MCF 10A (cell line): Measurements from ENCODE around the gene FANCD2. TPM values are rescaled to one million over a fixed set of nuclear protein-coding genes. Genes with fewer than 3 reads are reported as not detected.

Experiments used
- BruUV-seq: library from RNA; stranded (reverse); fragments of 400-500 nt; replicated peaks from 2 replicates; lab custom pipeline; 2021; lab: Mats Ljungman, UMichigan
- CTCF ChIA-PET: fragments of 300-600 bp; sonication (Branson Sonifier 250); formaldehyde crosslinking; extraction: SDS; loops from one replicate; lab custom pipeline; 2021; ENCODE audit warnings: antibody characterized with exemption, inconsistent platforms; lab: Yijun Ruan, JAX
- POLR2A ChIA-PET: fragments of 300-600, 350-650 bp; sonication (Branson Sonifier 250); formaldehyde crosslinking; extraction: SDS; loops from one replicate; lab custom pipeline; 2020; ENCODE audit warnings: antibody characterized with exemption, inconsistent platforms; lab: Yijun Ruan, JAX
- DNase-seq: peaks from one replicate; pipeline ENCODE4 v3.0.0-alpha.2; 2018; ENCODE audit not compliant: unreplicated experiment
- H3K27ac Mint-ChIP-seq: one replicate; pipeline ENCODE4 v1.8.0; 2022; ENCODE audit warnings: mild to moderate bottlenecking, low read depth, mixed read lengths; ENCODE audit not compliant: unreplicated experiment
- H3K27me3 Mint-ChIP-seq: one replicate; pipeline ENCODE4 v1.8.0; 2022; ENCODE audit warnings: mixed read lengths; ENCODE audit not compliant: insufficient read depth, unreplicated experiment
- H3K36me3 Mint-ChIP-seq: one replicate; pipeline ENCODE4 v1.8.0; 2022; ENCODE audit warnings: mild to moderate bottlenecking, moderate library complexity, mixed read lengths; ENCODE audit not compliant: insufficient read depth, unreplicated experiment
- H3K4me1 Mint-ChIP-seq: one replicate; pipeline ENCODE4 v1.8.0; 2022; ENCODE audit warnings: mixed read lengths; ENCODE audit not compliant: insufficient read depth, unreplicated experiment
- H3K4me3 Mint-ChIP-seq: one replicate; pipeline ENCODE4 v1.8.0; 2022; ENCODE audit warnings: mild to moderate bottlenecking, moderate library complexity, mixed read lengths; ENCODE audit not compliant: unreplicated experiment
- H3K9me3 Mint-ChIP-seq: one replicate; pipeline ENCODE4 v1.8.0; 2022; ENCODE audit warnings: mixed read lengths; ENCODE audit not compliant: unreplicated experiment
- intact Hi-C: fragments of 100-400 bp; cut with micrococcal nuclease; formaldehyde crosslinking; loops from 2 replicates; pipeline ENCODE4 v1.14.1; 2022
- total RNA-seq: library from RNA; stranded (reverse); gene quantifications from 2 replicates; pipeline ENCODE4 v1.2.3, GENCODE V29; 2022
- TF ChIP-seq, protein P1 (sequence below): fragments of 200-600 bp; IDR thresholded peaks from one replicate; pipeline ENCODE4 v1.8.0; 2022; ENCODE audit warnings: antibody characterized with exemption, mild to moderate bottlenecking; ENCODE audit not compliant: unreplicated experiment

The FANCD2 gene
- total RNA-seq, 1 experiment from 2014 or later = 24.6 TPM

DNA sequence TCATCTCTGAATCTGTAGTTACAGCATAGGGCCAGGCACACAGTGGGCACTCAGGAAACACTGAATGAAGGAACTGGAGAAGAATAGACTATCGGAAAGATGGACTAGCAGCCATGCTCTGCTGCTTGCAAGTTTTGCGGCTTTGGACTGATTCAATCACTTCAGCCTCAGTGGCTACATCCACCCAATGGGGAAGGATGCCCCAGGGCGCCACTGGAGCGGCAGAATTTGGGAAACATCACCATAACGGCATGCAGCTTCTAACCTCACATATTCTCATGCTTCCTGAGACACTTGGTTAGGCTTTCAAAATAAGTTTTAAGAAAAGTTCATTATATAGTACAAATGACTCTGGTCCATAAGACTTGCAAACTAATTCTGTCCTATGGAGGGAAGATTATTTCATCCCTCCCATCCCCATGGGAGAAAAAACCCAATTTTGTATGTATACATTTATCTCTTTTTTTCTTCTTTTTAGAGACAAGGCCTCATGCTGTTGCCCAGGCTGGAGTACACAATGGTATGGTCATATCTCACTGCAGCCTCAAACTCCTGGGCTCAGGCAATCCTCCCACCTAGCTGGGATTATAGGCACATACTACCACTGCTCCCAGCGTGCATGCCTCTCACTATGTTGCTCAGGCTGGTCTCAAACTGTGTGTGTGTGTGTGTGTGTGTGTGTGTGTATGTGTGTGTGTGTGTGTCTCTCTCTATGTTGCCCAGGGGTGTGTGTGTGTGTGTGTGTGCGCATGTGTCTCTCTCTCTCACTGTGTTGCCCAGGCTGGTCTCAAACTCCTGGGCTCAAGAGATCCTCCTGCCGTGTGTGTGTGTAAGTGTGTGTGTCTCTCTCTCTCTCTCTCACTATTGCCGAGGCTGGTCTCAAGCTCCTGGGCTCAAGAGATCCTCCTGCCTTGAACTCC is 4.1 kb upstream of the FANCD2 start:
- Mint-ChIP-seq H3K27ac (no peak overlapping the region), H3K4me1 (peaks cover 11% of the 10 kb centered on the region), H3K4me3 (no peak overlapping the region), H3K36me3 (peaks cover 29% of the 10 kb centered on the region), H3K27me3 (no peaks in the 10 kb centered on the region), H3K9me3 (no peaks in the 10 kb centered on the region)
- ChIA-PET CTCF (interaction anchor here (1.3 kb wide), 1 partner anchor 11 kb away, joined by 4 read pairs; no protein-coding TSS in a partner anchor), POLR2A (interaction anchor here (0.8 to 1.6 kb wide), 3 partner anchors 35 to 46 kb away, joined by 3 to 4 read pairs (median 3); no protein-coding TSS in a partner anchor)
- no TSS peak for BruUV-seq
- intact Hi-C loops = loop anchor here (5.0 kb wide), 1 partner anchor 35 kb away; the partner anchor contains the start of gene EMC3
- DNase-seq = no peak
- TF ChIP-seq, protein P1, sequence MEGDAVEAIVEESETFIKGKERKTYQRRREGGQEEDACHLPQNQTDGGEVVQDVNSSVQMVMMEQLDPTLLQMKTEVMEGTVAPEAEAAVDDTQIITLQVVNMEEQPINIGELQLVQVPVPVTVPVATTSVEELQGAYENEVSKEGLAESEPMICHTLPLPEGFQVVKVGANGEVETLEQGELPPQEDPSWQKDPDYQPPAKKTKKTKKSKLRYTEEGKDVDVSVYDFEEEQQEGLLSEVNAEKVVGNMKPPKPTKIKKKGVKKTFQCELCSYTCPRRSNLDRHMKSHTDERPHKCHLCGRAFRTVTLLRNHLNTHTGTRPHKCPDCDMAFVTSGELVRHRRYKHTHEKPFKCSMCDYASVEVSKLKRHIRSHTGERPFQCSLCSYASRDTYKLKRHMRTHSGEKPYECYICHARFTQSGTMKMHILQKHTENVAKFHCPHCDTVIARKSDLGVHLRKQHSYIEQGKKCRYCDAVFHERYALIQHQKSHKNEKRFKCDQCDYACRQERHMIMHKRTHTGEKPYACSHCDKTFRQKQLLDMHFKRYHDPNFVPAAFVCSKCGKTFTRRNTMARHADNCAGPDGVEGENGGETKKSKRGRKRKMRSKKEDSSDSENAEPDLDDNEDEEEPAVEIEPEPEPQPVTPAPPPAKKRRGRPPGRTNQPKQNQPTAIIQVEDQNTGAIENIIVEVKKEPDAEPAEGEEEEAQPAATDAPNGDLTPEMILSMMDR = no peak

DNA sequence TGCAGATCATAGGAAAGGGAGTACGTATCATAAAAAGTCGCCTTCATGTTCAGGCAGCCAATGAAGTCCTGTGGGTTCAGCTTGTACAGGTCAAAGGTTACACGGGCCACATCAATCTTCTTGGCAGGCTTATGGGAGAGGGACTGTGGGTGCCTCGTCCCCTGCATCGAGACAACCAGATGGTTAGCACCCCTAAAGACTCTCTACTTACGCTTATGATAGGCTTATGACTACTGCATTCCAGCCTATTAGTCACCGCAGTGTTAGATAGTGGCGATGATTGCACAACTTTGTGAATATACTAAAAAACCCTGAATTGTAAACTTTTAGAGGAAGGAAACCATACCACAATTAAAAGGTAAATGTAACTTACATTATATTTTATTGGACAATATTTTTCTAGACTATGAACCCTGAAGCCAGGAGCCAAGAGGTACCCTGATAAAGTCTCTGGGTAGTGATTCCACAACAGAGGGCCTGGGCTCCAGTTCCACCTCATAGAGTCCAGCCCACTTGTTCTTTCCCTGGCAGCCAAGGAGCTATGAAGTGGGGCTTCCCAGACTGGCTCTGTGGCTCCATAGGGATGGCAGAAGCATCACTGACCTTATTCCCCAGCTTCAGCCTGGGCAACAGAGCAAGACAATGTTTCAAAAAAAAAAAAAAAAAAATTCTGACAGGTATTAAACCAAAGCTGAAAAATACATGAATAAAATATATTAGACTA is 2.5 kb upstream of the FANCD2 start:
- no peaks in the 10 kb centered on the region for H3K9me3 Mint-ChIP-seq
- BruUV-seq = no TSS peak
- H3K4me1 Mint-ChIP-seq = peaks cover 11% of the 10 kb centered on the region
- DNase-seq = peak; percentile 73
- H3K4me3 Mint-ChIP-seq = no peak overlapping the region
- H3K36me3 Mint-ChIP-seq = peaks cover 29% of the 10 kb centered on the region
- intact Hi-C loops = loop anchor here (5.0 kb wide), 1 partner anchor 36 kb away; the partner anchor contains the start of gene EMC3
- peak overlapping the region; percentile 67 for H3K27ac Mint-ChIP-seq
- ChIA-PET CTCF (interaction anchor here (0.5 to 0.7 kb wide), 2 partner anchors 273 to 532 kb away, joined by 3 to 4 read pairs; no protein-coding TSS in a partner anchor), POLR2A (interaction anchor here (0.6 to 3.5 kb wide), 9 partner anchors 8 to 180 kb away, joined by 3 to 21 read pairs (median 4); partner anchors contain the start of genes EMC3 and RPUSD3)
- TF ChIP-seq, protein P1 = no peak
- H3K27me3 Mint-ChIP-seq = no peaks in the 10 kb centered on the region

DNA sequence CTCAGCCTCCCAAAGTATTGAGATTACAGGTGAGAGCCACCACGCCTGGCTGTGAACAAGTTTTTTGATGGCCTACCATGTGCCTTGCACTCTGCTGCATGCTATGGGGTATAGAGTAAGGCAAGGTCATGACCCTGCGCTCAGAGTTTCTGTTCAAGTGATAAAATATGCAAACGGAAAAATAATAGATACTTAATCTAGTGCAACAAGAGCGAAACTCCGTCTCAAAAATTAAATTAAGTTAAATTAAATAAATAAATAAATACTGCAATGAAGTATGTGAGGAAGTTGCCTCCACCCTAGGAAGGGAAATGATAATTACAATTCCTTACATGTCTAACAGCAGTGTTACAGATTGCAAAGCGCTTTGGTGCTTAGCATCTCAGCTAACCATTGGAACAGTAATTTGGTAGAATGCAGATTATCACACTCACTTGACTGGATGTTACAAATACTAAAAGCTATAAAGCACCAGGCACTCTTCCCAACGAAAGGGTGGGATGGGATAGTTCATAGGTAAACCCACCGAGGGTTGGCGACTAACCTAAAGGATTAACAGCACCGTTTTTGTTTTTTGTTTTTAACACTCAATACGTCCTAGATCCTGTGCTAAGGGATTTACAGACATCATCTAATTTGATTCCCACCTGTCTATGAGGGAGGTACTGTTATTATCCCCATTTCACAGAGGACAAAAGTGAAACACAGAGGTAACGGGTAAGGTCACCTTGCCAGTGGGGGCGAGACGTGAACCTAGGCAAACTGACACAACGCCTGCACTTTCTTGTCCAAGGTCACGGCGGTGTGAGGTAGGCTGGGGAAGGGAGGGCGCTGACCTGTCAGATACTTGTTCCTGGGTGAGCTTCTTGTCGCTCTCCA is 793 bp upstream of the FANCD2 start:
- ChIA-PET POLR2A (interaction anchor here (0.6 to 3.5 kb wide), 20 partner anchors 9 to 222 kb away, joined by 3 to 28 read pairs (median 4); partner anchors contain the start of genes CRELD1 and EMC3), CTCF (interaction anchor here (0.6 to 1.3 kb wide), 3 partner anchors 83 to 1053 kb away, joined by 3 to 4 read pairs (median 4); no protein-coding TSS in a partner anchor)
- intact Hi-C loops = loop anchor here (5.0 kb wide), 2 partner anchors 78 to 308 kb away; no protein-coding TSS in a partner anchor
- DNase-seq = no peak
- H3K4me1 Mint-ChIP-seq = peaks cover 11% of the 10 kb centered on the region
- peak overlapping the region; percentile 88 for H3K4me3 Mint-ChIP-seq
- TF ChIP-seq, protein P1 = no peak
- peak overlapping the region; percentile 87 for H3K27ac Mint-ChIP-seq
- no peaks in the 10 kb centered on the region for H3K27me3 Mint-ChIP-seq
- H3K36me3 Mint-ChIP-seq = peaks cover 29% of the 10 kb centered on the region
- TSS peak; percentile 49 for BruUV-seq
- H3K9me3 Mint-ChIP-seq = no peaks in the 10 kb centered on the region
